Osteoblast (primary cell): ENCODE results near the gene SHROOM3. TPM values are rescaled to one million over a fixed set of nuclear protein-coding genes. Genes with fewer than 3 reads are reported as not detected.

Experiments used
- DNase-seq: peaks from one replicate; pipeline ENCODE4 v3.0.0; 2011; ENCODE audit warnings: low spot score, mixed read lengths; ENCODE audit not compliant: insufficient read length; ENCODE audit errors: missing footprints
- H2AFZ ChIP-seq: 2 replicates; pipeline ENCODE4 v1.6.0; 2011; ENCODE audit warnings: mild to moderate bottlenecking, low read length
- H3K27ac ChIP-seq: 2 replicates; pipeline ENCODE4 v1.5.1; 2011; ENCODE audit warnings: mild to moderate bottlenecking, low read depth, low read length, moderate library complexity
- H3K27me3 ChIP-seq: 2 replicates; pipeline ENCODE4 v1.6.0; 2012; ENCODE audit warnings: mild to moderate bottlenecking, control low read depth, inconsistent platforms, low read length, moderate library complexity; ENCODE audit not compliant: insufficient read depth
- H3K36me3 ChIP-seq: 2 replicates; pipeline ENCODE4 v1.5.1; 2011; ENCODE audit warnings: mild to moderate bottlenecking, low read length, control low read depth, moderate library complexity; ENCODE audit not compliant: insufficient read depth
- H3K4me1 ChIP-seq: 2 replicates; pipeline ENCODE4 v1.5.1; 2011; ENCODE audit warnings: mild to moderate bottlenecking, low read length, control low read depth, moderate library complexity; ENCODE audit not compliant: insufficient read depth
- H3K4me2 ChIP-seq: 2 replicates; pipeline ENCODE4 v1.6.0; 2011; ENCODE audit warnings: mild to moderate bottlenecking, low read length; ENCODE audit not compliant: insufficient read depth
- H3K4me3 ChIP-seq: fragments of 200-600 bp; sonication (generic); 3 replicates; pipeline ENCODE4 v1.5.1; 2012; ENCODE audit warnings: mild to moderate bottlenecking, low read length, inconsistent platforms; ENCODE audit not compliant: insufficient read depth
- H3K79me2 ChIP-seq: 2 replicates; pipeline ENCODE4 v1.6.0; 2012; ENCODE audit warnings: mild to moderate bottlenecking, low read length, control low read depth, inconsistent platforms; ENCODE audit not compliant: insufficient read depth
- H3K9me3 ChIP-seq: 2 replicates; pipeline ENCODE4 v1.5.1; 2011; ENCODE audit warnings: low read depth, low read length, control low read depth
- H4K20me1 ChIP-seq: 2 replicates; pipeline ENCODE4 v1.6.0; 2012; ENCODE audit warnings: mild to moderate bottlenecking, low read length, control low read depth; ENCODE audit not compliant: insufficient read depth
- total RNA-seq: library from RNA; depleted of rRNA; stranded (reverse); fragments of >200 nt; gene quantifications from 2 replicates; pipeline ENCODE4 v1.2.3, GENCODE V29; 2012
- TF ChIP-seq, protein P1 (sequence below): IDR thresholded peaks from 2 replicates; pipeline ENCODE4 v1.5.1; 2011; ENCODE audit warnings: mild to moderate bottlenecking, low read depth, low read length, moderate library complexity; ENCODE audit errors: extremely low read depth

The SHROOM3 gene
- total RNA-seq, 1 donor, result 9.8 TPM

DNA sequence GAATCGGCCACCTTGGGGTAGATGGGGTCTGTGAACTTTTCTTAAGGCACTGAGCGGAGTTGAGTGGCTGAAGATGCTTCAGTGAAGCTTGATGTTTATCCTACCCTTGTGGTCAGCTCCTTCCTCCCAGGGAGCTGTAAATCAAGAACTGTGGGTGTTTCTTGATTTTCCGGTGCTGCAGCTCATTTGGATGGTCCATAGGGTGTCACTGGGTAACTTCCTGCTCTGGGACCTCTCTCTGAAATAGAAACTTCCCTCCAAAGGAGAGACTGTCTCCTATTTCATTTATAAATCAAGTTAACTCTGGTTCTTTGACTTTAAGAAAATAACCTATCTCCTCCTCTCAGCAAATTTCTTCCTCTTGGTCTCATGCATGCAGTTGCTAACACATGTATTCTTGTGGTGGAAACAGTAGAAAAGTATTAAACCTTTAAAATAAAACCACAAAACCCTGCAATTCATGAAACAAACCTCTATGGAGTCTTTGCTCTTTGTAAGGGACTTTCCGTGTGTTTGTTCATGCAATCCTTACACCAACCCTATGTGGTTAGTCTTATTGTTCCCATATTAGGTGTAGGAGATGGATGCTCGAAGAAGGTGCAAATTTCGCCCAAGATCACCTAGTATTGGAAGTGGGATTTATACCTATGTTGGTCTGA lies 110.3 kb downstream of the SHROOM3 start:
- H3K27me3 ChIP-seq, result no peaks in the 10 kb centered on the region
- H3K27ac ChIP-seq, result peak overlapping the region; percentile 90
- H3K4me3 ChIP-seq, result no peak overlapping the region
- TF ChIP-seq, protein P1, sequence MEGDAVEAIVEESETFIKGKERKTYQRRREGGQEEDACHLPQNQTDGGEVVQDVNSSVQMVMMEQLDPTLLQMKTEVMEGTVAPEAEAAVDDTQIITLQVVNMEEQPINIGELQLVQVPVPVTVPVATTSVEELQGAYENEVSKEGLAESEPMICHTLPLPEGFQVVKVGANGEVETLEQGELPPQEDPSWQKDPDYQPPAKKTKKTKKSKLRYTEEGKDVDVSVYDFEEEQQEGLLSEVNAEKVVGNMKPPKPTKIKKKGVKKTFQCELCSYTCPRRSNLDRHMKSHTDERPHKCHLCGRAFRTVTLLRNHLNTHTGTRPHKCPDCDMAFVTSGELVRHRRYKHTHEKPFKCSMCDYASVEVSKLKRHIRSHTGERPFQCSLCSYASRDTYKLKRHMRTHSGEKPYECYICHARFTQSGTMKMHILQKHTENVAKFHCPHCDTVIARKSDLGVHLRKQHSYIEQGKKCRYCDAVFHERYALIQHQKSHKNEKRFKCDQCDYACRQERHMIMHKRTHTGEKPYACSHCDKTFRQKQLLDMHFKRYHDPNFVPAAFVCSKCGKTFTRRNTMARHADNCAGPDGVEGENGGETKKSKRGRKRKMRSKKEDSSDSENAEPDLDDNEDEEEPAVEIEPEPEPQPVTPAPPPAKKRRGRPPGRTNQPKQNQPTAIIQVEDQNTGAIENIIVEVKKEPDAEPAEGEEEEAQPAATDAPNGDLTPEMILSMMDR, result no peak
- peak overlapping the region; percentile 9 for H3K4me2 ChIP-seq
- H3K4me1 ChIP-seq, result peaks cover 30% of the 10 kb centered on the region
- H3K9me3 ChIP-seq, result no peaks in the 10 kb centered on the region
- no peaks in the 10 kb centered on the region for H4K20me1 ChIP-seq
- no peak for DNase-seq
- H3K79me2 ChIP-seq, result no peaks in the 10 kb centered on the region
- H3K36me3 ChIP-seq, result no peaks in the 10 kb centered on the region
- H2AFZ ChIP-seq, result peak overlapping the region; percentile 42

DNA sequence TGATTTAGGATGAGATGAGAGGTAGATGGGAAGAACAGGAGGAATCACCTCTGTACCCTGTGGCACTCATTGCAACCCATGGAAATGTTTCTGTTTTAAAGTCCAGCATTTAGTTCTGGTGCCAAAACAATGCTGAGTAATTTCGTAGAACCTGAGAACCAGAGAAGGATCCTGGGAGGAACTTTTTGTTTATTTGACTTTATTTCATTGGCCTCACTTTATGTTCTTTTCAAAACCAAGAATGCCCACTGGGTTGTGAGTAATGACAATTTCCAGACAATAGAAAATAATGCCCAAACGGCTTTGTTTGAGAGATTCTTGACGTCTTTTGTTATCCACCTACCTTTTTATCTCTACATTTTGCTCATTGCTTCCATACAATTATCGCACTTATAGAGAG lies 111.3 kb downstream of the SHROOM3 start:
- no peak for DNase-seq
- Histone ChIP-seq H3K4me1 (peaks cover 34% of the 10 kb centered on the region), H4K20me1 (no peaks in the 10 kb centered on the region), H3K79me2 (no peaks in the 10 kb centered on the region), H3K4me2 (peak overlapping the region; percentile 65), H3K27me3 (no peaks in the 10 kb centered on the region), H3K9me3 (no peaks in the 10 kb centered on the region), H2AFZ (no peak overlapping the region), H3K36me3 (no peaks in the 10 kb centered on the region), H3K4me3 (peak overlapping the region; percentile 32), H3K27ac (peak overlapping the region; percentile 90)
- TF ChIP-seq, protein P1, result no peak

DNA sequence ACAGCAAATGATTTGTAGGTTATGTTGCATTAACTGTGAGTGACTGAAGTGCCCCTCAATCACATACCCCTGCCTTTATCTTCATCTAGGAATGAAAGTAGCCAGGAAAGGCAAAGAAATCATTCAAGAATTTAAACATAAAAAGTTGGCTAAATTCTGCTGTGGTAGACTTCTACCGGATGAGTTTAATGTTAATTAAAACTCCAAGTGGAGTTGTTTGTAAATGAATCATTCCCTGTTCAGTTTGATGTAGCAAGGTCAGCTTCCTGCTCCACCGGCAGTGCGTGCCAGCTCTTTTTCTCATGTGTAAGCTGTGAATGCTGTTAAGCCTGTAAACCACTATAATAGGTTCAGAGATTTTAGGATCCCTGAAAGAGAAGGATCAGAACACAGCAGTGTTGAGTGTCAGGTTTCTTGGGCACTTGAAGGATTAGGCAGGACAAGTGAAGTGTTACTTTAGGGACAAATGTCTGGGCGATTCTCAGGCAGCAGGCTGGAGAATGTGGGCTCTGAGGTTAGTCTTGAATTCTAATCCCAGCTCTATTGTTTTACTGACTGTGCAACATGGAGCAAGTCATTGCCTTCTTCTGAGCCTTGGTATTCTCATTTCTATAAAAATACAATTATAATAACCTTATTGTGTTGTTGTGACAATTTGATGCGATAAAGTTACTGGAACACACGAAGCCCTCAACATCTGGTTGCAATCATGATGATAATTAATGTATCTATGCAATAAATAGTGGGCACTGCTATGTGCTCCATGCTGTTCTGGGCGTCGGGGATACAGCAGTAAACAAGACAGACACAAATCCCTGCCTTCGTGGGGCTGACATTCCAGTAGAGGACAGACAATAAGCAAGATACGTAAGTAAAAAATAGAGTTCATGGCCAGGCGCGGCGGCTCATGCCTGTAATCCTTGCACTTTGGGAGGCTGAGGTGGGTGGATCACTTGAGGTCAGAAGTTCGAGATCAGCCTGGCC lies 112.0 kb downstream of the SHROOM3 start:
- Histone ChIP-seq H3K27me3 (no peaks in the 10 kb centered on the region), H3K27ac (peak overlapping the region; percentile 90), H3K79me2 (no peaks in the 10 kb centered on the region), H3K4me3 (peak overlapping the region; percentile 32), H3K4me2 (peak overlapping the region; percentile 65), H4K20me1 (no peaks in the 10 kb centered on the region), H3K4me1 (peaks cover 37% of the 10 kb centered on the region), H2AFZ (peak overlapping the region; percentile 43), H3K36me3 (no peaks in the 10 kb centered on the region), H3K9me3 (no peaks in the 10 kb centered on the region)
- DNase-seq, result peak; percentile 38
- TF ChIP-seq, protein P1, result no peak

DNA sequence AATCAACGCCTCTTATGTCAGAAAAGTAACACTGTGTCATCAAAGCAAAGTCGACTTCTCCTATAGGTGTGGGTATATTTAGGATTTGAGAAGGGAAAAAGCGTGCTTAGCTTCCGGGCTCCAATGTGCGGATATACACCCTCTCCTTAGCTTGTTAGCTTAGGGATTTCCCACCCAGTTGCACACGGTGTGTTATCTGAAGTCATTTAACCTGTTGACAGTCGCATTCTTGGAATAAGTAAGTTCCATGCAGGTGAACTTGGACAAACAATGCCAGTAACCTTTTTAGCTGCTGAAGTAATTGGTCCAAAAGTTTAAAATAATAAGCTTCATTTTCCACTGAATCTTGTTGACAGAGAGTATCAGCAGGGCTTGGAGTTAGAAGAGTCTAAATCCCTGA lies 113.7 kb downstream of the SHROOM3 start:
- TF ChIP-seq, protein P1, result no peak
- no peaks in the 10 kb centered on the region for H4K20me1 ChIP-seq
- no peak overlapping the region for H3K4me2 ChIP-seq
- no peak overlapping the region for H3K4me3 ChIP-seq
- DNase-seq, result no peak
- no peak overlapping the region for H2AFZ ChIP-seq
- H3K79me2 ChIP-seq, result no peaks in the 10 kb centered on the region
- H3K27me3 ChIP-seq, result no peaks in the 10 kb centered on the region
- no peaks in the 10 kb centered on the region for H3K36me3 ChIP-seq
- H3K27ac ChIP-seq, result no peak overlapping the region
- peaks cover 37% of the 10 kb centered on the region for H3K4me1 ChIP-seq
- no peaks in the 10 kb centered on the region for H3K9me3 ChIP-seq
